Measurements from ENCODE around the gene KIF21B.

KIF21B gene

DNA sequence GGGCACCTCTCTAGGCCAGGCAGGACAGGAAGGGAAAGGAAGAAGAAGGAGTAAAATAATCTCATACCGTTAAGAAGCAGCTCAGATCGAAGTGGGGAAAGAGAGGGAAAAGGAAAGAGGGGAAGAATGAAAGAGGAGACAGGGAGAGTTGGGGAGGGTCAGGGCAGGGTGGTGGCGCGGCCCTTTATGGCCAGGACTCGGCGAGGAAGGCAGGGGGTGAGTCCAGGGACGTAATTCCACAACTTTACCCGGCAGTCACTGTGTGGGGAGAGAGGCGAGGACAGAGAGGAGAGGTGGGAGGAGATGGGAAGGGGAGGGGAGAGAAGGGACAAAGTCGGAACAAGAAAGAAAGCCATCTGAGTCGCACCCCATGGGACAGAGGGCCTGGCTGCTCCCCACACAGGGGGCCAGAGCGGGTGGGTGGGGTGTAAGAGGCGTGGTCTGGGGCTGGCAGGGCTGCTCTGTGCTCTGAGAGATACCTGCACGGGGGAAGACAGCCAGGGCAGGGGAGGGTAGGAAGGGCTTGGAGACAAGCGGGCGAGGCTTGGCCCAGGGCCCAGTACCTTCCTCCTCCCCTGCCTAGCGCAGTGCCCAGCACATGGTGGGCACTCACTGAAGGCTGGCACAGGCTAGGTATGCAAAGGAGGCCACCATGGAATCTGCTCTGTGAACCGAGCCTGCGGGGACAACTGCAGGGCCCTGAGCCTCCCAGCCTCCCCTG, 49.4 kb downstream of the KIF21B start:
- Histone ChIP-seq H2BK12ac (ENCODE audit: low read length in 2 of 2) (no peak overlapping the region), H3K14ac (ENCODE audit: low read length in 2 of 2) (no peak overlapping the region), H2BK120ac (ENCODE audit: low read depth, low read length) (no peak overlapping the region), H3K4ac (ENCODE audit: low read depth in 1 of 2, low read length in 2 of 2) (no peak overlapping the region), H3K4me1 (ENCODE audit: control insufficient read depth, insufficient read depth, low read depth, low read length) (peaks cover 3% of the 10 kb centered on the region), H3K79me1 (replicated peaks; ENCODE audit: low read length, poor library complexity, severe bottlenecking) (no peaks in the 10 kb centered on the region), H3K36me3 (ENCODE audit: control insufficient read depth in 1 of 2, insufficient read depth in 2 of 2, low read depth in 1 of 2, low read length in 2 of 2) (peaks cover 0 to 28% of the 10 kb centered on the region in 2 experiments), H3K23ac (ENCODE audit: low read length in 2 of 2) (no peak overlapping the region), H4K91ac (ENCODE audit: low read length) (no peak overlapping the region), H3K18ac (ENCODE audit: low read depth in 1 of 2, low read length in 2 of 2) (no peak overlapping the region), H3K9me3 (ENCODE audit: control insufficient read depth, low read length) (no peaks in the 10 kb centered on the region), H3K27me3 (ENCODE audit: control insufficient read depth in 1 of 2, insufficient read depth in 1 of 2, low read length in 2 of 2) (no peaks in the 10 kb centered on the region), H3K4me2 (ENCODE audit: low read length, poor library complexity, severe bottlenecking) (no peak overlapping the region), H2AK5ac (ENCODE audit: low read length, severe bottlenecking) (no peak overlapping the region), H2AFZ (ENCODE audit: low read depth, low read length) (no peak overlapping the region), H3K4me3 (ENCODE audit: insufficient read depth in 1 of 2, low read depth in 1 of 2, low read length in 2 of 2) (no peak overlapping the region), H3K9ac (ENCODE audit: low read length) (no peak overlapping the region), H2BK5ac (ENCODE audit: low read depth, low read length, poor library complexity, severe bottlenecking) (no peak overlapping the region), H3K27ac (ENCODE audit: low read length, poor library complexity, severe bottlenecking) (no peak overlapping the region), H2BK15ac (ENCODE audit: low read depth, poor library complexity, severe bottlenecking) (no peak overlapping the region), H4K8ac (ENCODE audit: low read length) (no peak overlapping the region)
- 93% methylated on average over 19 of the region's 19 CpGs for WGBS
- DNase-seq = no peak

DNA sequence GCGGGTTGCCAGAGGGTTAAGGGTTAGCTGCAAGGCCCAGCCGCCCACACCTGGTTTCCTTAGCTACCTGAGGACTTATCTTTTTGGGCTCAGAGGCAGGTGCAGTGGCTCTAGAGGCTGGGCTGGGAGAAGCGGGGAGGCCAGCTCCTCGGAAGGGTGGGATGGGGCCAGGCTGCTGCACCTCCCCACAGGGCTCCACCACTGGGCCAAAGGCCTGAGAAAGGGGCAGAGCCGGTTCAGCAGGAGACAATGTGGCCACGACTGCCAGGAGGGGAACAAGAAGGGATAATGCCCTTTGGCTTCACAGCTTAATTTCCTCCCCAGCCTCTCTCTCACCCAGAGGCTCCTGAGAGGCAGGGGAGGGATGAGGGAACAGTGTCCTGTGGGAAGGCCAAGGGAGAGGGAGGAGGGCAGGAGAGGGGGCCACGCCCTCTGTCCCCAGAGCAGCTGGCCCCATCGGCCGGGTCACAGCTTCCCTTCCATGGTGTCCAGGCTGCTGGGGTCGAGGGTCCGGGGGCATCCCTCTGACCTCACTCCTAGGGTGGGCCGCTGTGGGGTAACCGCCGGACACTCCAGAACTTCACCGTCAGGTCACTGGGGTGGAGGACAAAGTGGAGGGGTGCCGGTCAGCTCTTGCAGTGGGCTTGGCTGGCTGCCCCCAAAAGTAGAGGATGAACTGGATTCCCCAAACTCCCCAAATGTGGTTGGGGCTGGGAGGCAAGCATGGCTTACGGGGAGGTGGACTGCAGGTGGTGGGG, 50.4 kb downstream of the KIF21B start:
- no peak overlapping the region for H3K18ac ChIP-seq (ENCODE audit: low read depth in 1 of 2, low read length in 2 of 2)
- H3K9ac ChIP-seq (ENCODE audit: low read length) = no peak overlapping the region
- H2AFZ ChIP-seq (ENCODE audit: low read depth, low read length) = no peak overlapping the region
- no peak overlapping the region for H2BK120ac ChIP-seq (ENCODE audit: low read depth, low read length)
- no peak overlapping the region for H3K14ac ChIP-seq (ENCODE audit: low read length in 2 of 2)
- H3K27ac ChIP-seq (ENCODE audit: low read length, poor library complexity, severe bottlenecking) = no peak overlapping the region
- no peak overlapping the region for H2BK12ac ChIP-seq (ENCODE audit: low read length in 2 of 2)
- no peaks in the 10 kb centered on the region for H3K79me1 ChIP-seq (replicated peaks; ENCODE audit: low read length, poor library complexity, severe bottlenecking)
- H2BK15ac ChIP-seq (ENCODE audit: low read depth, poor library complexity, severe bottlenecking) = no peak overlapping the region
- H3K27me3 ChIP-seq (ENCODE audit: control insufficient read depth in 1 of 2, insufficient read depth in 1 of 2, low read length in 2 of 2) = no peaks in the 10 kb centered on the region
- peaks cover 3% of the 10 kb centered on the region for H3K4me1 ChIP-seq (ENCODE audit: control insufficient read depth, insufficient read depth, low read depth, low read length)
- 95% methylated on average over 15 of the region's 17 CpGs for WGBS
- no peak overlapping the region for H4K91ac ChIP-seq (ENCODE audit: low read length)
- no peak overlapping the region for H3K4me3 ChIP-seq (ENCODE audit: insufficient read depth in 1 of 2, low read depth in 1 of 2, low read length in 2 of 2)
- H3K4ac ChIP-seq (ENCODE audit: low read depth in 1 of 2, low read length in 2 of 2) = no peak overlapping the region
- DNase-seq = no peak
- no peaks in the 10 kb centered on the region for H3K9me3 ChIP-seq (ENCODE audit: control insufficient read depth, low read length)
- no peak overlapping the region for H2AK5ac ChIP-seq (ENCODE audit: low read length, severe bottlenecking)
- no peak overlapping the region for H3K23ac ChIP-seq (ENCODE audit: low read length in 2 of 2)
- no peak overlapping the region for H2BK5ac ChIP-seq (ENCODE audit: low read depth, low read length, poor library complexity, severe bottlenecking)
- H3K36me3 ChIP-seq (ENCODE audit: control insufficient read depth in 1 of 2, insufficient read depth in 2 of 2, low read depth in 1 of 2, low read length in 2 of 2) = peaks cover 0 to 27% of the 10 kb centered on the region in 2 experiments
- no peak overlapping the region for H4K8ac ChIP-seq (ENCODE audit: low read length)
- H3K4me2 ChIP-seq (ENCODE audit: low read length, poor library complexity, severe bottlenecking) = no peak overlapping the region

DNA sequence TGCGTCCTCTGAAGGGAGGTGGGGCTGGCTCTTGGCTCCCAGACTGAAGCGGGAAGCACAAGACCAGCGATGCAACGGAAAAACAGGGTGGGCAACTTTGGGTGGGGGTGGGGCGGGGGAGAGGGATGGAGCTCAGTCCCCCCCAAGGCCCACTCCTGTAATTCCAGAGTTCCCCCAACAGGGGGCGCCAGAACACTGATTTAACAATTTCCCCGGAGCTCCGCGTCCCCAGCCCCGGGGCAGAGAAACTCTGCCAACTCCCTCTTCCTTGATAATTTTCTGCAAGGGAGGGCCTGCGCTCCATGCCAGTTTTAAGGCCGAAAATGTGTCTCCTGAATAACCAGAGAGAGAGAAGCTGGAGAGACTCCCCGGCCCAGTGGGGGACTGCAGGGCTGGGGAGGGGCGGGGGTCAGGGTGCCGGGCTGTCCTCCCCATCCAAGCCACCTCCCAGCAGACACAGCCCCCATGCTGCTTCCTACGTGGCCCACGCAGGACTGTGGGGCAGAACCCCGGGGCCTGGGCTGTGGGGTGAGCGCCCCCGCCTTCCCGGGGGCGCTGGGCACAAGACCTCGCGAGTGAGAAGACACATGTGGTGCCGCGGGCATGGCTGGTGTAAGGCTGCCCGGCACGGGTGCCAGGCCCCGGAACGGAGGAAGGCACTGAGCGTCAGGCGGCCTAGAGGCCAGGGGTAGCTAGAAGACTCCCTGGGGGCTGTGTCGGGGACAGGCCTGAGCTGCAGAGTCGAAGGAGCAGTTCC, 51.4 kb downstream of the KIF21B start:
- no peak overlapping the region for H3K18ac ChIP-seq (ENCODE audit: low read depth in 1 of 2, low read length in 2 of 2)
- H2BK12ac ChIP-seq (ENCODE audit: low read length in 2 of 2) = no peak overlapping the region
- H2BK5ac ChIP-seq (ENCODE audit: low read depth, low read length, poor library complexity, severe bottlenecking) = no peak overlapping the region
- H4K91ac ChIP-seq (ENCODE audit: low read length) = no peak overlapping the region
- H2AFZ ChIP-seq (ENCODE audit: low read depth, low read length) = no peak overlapping the region
- 63% methylated on average over 34 of the region's 34 CpGs for WGBS
- no peak overlapping the region for H3K4me2 ChIP-seq (ENCODE audit: low read length, poor library complexity, severe bottlenecking)
- no peak overlapping the region for H2BK120ac ChIP-seq (ENCODE audit: low read depth, low read length)
- no peak overlapping the region for H2AK5ac ChIP-seq (ENCODE audit: low read length, severe bottlenecking)
- DNase-seq = peak; percentile 58
- no peak overlapping the region for H3K14ac ChIP-seq (ENCODE audit: low read length in 2 of 2)
- no peaks in the 10 kb centered on the region for H3K9me3 ChIP-seq (ENCODE audit: control insufficient read depth, low read length)
- peaks cover 0 to 26% of the 10 kb centered on the region in 2 experiments for H3K36me3 ChIP-seq (ENCODE audit: control insufficient read depth in 1 of 2, insufficient read depth in 2 of 2, low read depth in 1 of 2, low read length in 2 of 2)
- no peak overlapping the region for H3K4ac ChIP-seq (ENCODE audit: low read depth in 1 of 2, low read length in 2 of 2)
- H4K8ac ChIP-seq (ENCODE audit: low read length) = no peak overlapping the region
- H2BK15ac ChIP-seq (ENCODE audit: low read depth, poor library complexity, severe bottlenecking) = peak overlapping the region; percentile 6
- H3K27ac ChIP-seq (ENCODE audit: low read length, poor library complexity, severe bottlenecking) = no peak overlapping the region
- H3K4me3 ChIP-seq (ENCODE audit: insufficient read depth in 1 of 2, low read depth in 1 of 2, low read length in 2 of 2) = no peak overlapping the region
- peaks cover 7% of the 10 kb centered on the region for H3K4me1 ChIP-seq (ENCODE audit: control insufficient read depth, insufficient read depth, low read depth, low read length)
- H3K23ac ChIP-seq (ENCODE audit: low read length in 2 of 2) = no peak overlapping the region
- H3K27me3 ChIP-seq (ENCODE audit: control insufficient read depth in 1 of 2, insufficient read depth in 1 of 2, low read length in 2 of 2) = no peaks in the 10 kb centered on the region
- no peak overlapping the region for H3K9ac ChIP-seq (ENCODE audit: low read length)
- no peaks in the 10 kb centered on the region for H3K79me1 ChIP-seq (replicated peaks; ENCODE audit: low read length, poor library complexity, severe bottlenecking)

DNA sequence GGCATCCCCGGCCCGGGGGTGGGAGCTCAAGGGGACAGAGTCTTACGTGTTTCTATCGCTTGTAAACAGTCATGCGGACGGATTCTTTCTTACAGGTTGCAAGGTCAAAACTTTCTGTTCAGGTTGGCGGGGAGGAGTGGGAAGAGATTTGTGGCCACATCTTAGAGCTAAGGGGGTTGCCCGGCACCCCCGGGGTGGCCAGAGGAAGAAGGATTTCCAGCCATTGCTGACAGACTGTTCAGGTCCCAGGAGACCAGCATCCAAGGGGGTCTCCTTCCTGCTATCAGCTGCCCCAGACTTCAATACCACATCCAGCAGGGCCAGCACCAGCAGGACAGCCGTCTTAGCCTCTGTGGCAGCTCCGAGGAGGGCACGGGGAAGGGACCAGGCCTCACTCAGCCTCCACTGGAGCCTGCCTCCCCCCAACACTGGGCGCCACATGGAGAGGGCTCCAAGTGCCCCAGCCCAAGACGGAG, 52.0 kb downstream of the KIF21B start:
- Histone ChIP-seq H3K4me2 (ENCODE audit: low read length, poor library complexity, severe bottlenecking) (no peak overlapping the region), H2BK120ac (ENCODE audit: low read depth, low read length) (no peak overlapping the region)

More for the DNA sequence above, 52.0 kb downstream of the KIF21B start:
- no peak overlapping the region for H2AFZ ChIP-seq (ENCODE audit: low read depth, low read length)
- H3K27ac ChIP-seq (ENCODE audit: low read length, poor library complexity, severe bottlenecking) = no peak overlapping the region
- no peak overlapping the region for H3K4me3 ChIP-seq (ENCODE audit: insufficient read depth in 1 of 2, low read depth in 1 of 2, low read length in 2 of 2)
- no peak for DNase-seq
- H2BK12ac ChIP-seq (ENCODE audit: low read length in 2 of 2) = no peak overlapping the region
- H3K9ac ChIP-seq (ENCODE audit: low read length) = no peak overlapping the region
- no peak overlapping the region for H2AK5ac ChIP-seq (ENCODE audit: low read length, severe bottlenecking)
- H3K18ac ChIP-seq (ENCODE audit: low read depth in 1 of 2, low read length in 2 of 2) = no peak overlapping the region
- H3K79me1 ChIP-seq (replicated peaks; ENCODE audit: low read length, poor library complexity, severe bottlenecking) = no peaks in the 10 kb centered on the region
- no peak overlapping the region for H4K8ac ChIP-seq (ENCODE audit: low read length)
- H3K4ac ChIP-seq (ENCODE audit: low read depth in 1 of 2, low read length in 2 of 2) = no peak overlapping the region
- H3K27me3 ChIP-seq (ENCODE audit: control insufficient read depth in 1 of 2, insufficient read depth in 1 of 2, low read length in 2 of 2) = no peaks in the 10 kb centered on the region
- H3K23ac ChIP-seq (ENCODE audit: low read length in 2 of 2) = no peak overlapping the region
- H2BK15ac ChIP-seq (ENCODE audit: low read depth, poor library complexity, severe bottlenecking) = no peak overlapping the region
- no peak overlapping the region for H2BK5ac ChIP-seq (ENCODE audit: low read depth, low read length, poor library complexity, severe bottlenecking)
- no peak overlapping the region for H4K91ac ChIP-seq (ENCODE audit: low read length)
- peaks cover 0 to 23% of the 10 kb centered on the region in 2 experiments for H3K36me3 ChIP-seq (ENCODE audit: control insufficient read depth in 1 of 2, insufficient read depth in 2 of 2, low read depth in 1 of 2, low read length in 2 of 2)
- peaks cover 7% of the 10 kb centered on the region for H3K4me1 ChIP-seq (ENCODE audit: control insufficient read depth, insufficient read depth, low read depth, low read length)
- WGBS = 88% methylated on average over 14 of the region's 14 CpGs
- no peak overlapping the region for H3K14ac ChIP-seq (ENCODE audit: low read length in 2 of 2)
- H3K9me3 ChIP-seq (ENCODE audit: control insufficient read depth, low read length) = no peaks in the 10 kb centered on the region
